Measurements from ENCODE around the gene SRSF5. TPM values are rescaled to one million over a fixed set of nuclear protein-coding genes. Genes with fewer than 3 reads are reported as not detected.
"Not testable (repeated sequence)": the region's sequence is repeated elsewhere in the genome, so short reads cannot be mapped to it uniquely, and the experiment has no call there.

The SRSF5 gene
- total and polyA plus RNA-seq, 8 donors, result 188 to 780 (median 659) TPM

DNA sequence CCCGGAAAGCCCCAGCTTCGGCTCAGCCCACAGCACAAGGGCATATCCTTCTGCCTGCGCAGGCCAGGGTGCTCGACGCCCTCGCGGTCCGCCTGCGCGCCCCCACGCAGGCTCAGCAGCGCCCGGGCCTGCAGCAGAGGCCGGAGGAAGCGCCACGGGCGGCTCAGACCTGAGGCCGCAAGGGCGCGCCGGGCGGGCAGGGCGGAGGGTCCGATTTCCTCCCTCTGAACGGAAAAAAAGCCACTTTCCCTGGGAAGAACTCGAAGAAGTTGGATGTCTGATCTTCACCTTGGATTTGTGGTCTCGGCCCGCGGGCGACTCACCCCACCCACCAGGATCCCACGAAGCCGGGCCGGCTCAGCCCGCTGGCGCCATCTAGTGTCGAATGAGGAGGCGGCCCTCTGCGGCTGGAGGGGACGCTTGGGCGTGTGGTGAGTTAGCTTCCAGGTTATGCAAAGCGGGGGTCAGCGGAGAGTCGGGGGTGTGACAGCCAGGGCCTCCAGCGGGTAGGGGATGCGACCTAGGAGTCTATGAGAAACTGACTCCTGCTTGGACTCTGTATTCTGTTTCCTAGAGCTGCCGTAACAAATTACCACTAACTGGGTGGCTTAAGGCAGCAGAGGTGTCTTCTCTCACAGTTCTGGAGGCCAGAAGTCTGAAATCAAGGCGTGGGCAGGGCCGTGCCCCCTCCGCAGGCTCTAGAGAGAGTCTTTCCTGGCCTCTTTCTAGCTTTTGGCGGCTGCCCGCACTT lies 40.0 kb upstream of the SRSF5 start:
- Histone ChIP-seq H3K4me3 (peak overlapping the region; percentile 32 to 38), H3K9me3 (no peaks in the 10 kb centered on the region), H3K4me1 (peaks cover 7 to 40% of the 10 kb centered on the region in 2 donors), H3K36me3 (no peaks in the 10 kb centered on the region), H3K27ac (peak overlapping the region; percentile 76), H3K27me3 (no peaks in the 10 kb centered on the region)
- TF ChIP-seq CTCF (IDR thresholded peaks at IDR 0.05), result peak; percentile 97 to 98
- intact Hi-C loops (cut with DNase I), result loop anchor here (2.0 to 10.0 kb wide), 2 partner anchors 132 to 142 kb away; no protein-coding TSS in a partner anchor
- ATAC-seq (peak; percentile 97), DNase-seq (peak; percentile 79 to 97 (median 85))

DNA sequence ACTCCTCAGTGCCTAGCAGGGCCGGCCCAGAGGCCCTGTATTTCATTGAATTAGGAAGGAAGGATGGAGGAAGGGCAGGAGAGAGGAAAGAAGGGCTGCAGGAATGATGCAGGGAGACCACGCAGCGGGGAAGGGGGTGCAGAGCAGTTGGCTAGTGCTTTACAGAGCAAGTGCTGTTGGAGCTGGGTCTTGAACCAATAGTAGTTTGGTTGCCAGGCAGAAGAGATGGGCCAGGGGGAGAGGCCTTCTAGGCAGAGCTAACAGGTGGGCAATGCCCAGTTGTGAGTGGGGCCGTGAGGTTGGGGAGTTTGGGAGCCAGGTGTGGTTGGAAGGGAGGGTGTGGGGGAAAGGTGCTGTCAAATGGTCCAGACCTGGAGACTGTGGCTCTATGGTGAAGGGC lies 39.1 kb upstream of the SRSF5 start:
- Histone ChIP-seq H3K27ac (peak overlapping the region in 1 of 2 donors; percentile 76), H3K4me3 (no peak overlapping the region), H3K9me3 (no peaks in the 10 kb centered on the region), H3K27me3 (no peaks in the 10 kb centered on the region), H3K36me3 (no peaks in the 10 kb centered on the region), H3K4me1 (peaks cover 7 to 40% of the 10 kb centered on the region in 2 donors)
- DNase-seq (no peak), ATAC-seq (no peak)
- TF ChIP-seq CTCF (IDR thresholded peaks at IDR 0.05), result no peak
- intact Hi-C loops (cut with DNase I), result loop anchor here (2.0 to 10.0 kb wide), 2 partner anchors 133 to 143 kb away; no protein-coding TSS in a partner anchor

DNA sequence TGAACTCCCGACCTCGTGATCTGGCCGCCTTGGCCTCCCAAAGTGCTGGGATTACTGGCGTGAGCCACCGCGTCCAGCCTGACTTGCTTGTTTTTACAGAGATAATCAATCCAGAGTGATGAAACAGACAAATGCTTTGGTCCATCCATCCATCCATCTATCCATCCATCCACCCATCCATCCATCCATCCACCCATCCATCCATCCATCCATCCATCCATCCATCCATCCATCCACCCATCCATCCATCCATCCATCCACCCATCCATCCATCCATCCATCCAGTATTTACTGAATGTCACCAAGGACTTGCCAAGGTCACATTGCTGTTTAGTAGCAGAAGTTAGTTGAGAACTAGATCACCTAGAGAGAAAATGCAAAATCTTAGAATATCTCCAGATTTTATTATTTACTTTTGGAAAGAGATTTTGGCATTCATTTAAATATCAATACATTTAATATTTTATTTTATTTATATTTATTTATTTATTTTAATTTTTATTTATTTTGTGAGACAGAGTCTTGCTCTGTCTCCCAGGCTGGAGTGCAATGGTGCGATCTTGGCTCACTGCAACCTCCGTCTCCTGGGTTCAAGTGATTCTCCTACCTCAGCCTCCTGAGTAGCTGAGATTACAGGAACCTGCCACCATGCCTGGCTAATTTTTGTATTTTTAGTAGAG lies 34.9 kb upstream of the SRSF5 start:
- ATAC-seq; DNase-seq; intact Hi-C loops (cut with DNase I); H3K9me3 ChIP-seq; H3K27me3 ChIP-seq; H3K27ac ChIP-seq; H3K4me3 ChIP-seq; H3K36me3 ChIP-seq: not testable (repeated sequence)
- peaks cover 3 to 16% of the 10 kb centered on the region in 2 donors for H3K4me1 ChIP-seq

DNA sequence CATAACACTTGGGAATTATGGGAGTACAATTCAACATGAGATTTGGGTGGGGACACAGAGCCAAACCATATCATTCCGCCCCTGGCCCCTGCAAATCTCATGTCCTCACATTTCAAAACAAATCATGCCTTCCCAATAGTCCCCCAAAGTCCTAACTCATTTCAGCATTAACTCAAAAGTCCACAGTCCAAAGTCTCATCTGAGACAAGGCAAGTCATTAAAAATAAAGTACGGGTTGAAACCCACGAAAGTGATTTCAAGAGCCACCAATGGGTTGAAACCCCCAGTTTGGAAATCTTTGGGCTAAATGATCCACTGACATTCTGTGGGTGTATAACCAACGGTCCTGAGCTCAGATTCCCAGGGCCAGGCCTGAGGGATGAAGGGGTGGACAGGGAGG lies 30.5 kb upstream of the SRSF5 start:
- H3K4me1 ChIP-seq; ATAC-seq; intact Hi-C loops (cut with DNase I); H3K27me3 ChIP-seq; DNase-seq; H3K36me3 ChIP-seq; H3K4me3 ChIP-seq; H3K9me3 ChIP-seq; H3K27ac ChIP-seq: not testable (repeated sequence)

DNA sequence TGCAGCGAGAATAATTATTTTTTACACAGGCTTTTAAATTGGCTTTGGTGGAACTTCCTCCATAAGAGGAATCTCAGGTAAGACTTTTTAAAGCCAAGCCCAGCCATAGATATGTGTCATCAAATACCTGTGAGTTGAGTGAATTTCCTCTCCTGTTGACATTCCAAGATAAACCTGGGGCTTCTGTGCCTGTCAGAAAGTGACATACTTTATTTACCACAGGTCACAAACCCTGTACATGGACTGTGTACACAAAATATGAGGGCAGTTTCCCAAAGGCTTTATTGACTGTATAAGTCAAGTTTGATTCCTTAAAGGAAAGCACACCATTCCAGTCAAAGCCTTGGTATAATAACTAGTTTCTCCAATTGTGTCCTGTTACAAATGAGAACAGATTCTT lies 25.9 kb upstream of the SRSF5 start:
- Histone ChIP-seq H3K4me1 (no peaks in the 10 kb centered on the region), H3K27me3 (no peaks in the 10 kb centered on the region), H3K4me3 (no peak overlapping the region), H3K9me3 (peaks cover 0 to 18% of the 10 kb centered on the region in 2 donors), H3K27ac (no peak overlapping the region), H3K36me3 (no peaks in the 10 kb centered on the region)
- intact Hi-C loops (cut with DNase I), result no loop called here
- TF ChIP-seq CTCF (IDR thresholded peaks at IDR 0.05), result no peak
- DNase-seq (no peak), ATAC-seq (peak; percentile 21)

DNA sequence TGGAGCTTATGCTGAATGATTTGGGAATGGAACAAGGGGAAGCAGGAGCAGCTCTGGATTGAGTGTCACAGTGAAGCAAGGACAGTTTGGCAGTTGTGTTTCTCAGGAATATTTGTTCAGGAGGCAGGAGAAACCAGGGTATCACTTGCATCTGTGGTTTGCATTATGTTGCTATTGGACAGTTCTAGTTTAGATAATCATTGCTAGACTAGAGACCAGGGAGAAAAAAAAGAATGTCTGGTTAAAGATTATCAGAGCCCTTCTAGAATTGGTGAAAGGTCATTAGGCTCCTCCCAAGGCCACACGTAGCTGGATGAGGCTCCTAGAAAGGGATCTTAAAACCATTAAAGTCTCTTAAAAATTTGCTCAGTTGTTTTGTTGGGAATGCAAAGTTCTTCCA lies 17.0 kb upstream of the SRSF5 start:
- DNase-seq (no peak), ATAC-seq (no peak)

More for the DNA sequence above, 17.0 kb upstream of the SRSF5 start:
- H3K36me3 ChIP-seq, result no peaks in the 10 kb centered on the region
- H3K9me3 ChIP-seq, result no peaks in the 10 kb centered on the region
- H3K4me3 ChIP-seq, result no peak overlapping the region
- no peak for TF ChIP-seq CTCF (IDR thresholded peaks at IDR 0.05)
- intact Hi-C loops (cut with DNase I), result no loop called here
- no peaks in the 10 kb centered on the region for H3K27me3 ChIP-seq
- H3K27ac ChIP-seq, result no peak overlapping the region
- no peaks in the 10 kb centered on the region for H3K4me1 ChIP-seq

All from left lung (tissue), 10 donors.